Fibroblast of lung (primary cell): ENCODE data around the gene DDAH2. TPM values are rescaled to one million over a fixed set of nuclear protein-coding genes. Genes with fewer than 3 reads are reported as not detected.

Source experiments
- DNase-seq, 2 donors: peaks; one replicate each; pipeline versions ENCODE4 v3.0.0 to v3.0.0-alpha.2; 2010; ENCODE audit warnings: low read depth in 2 of 2
- H2AFZ ChIP-seq: 2 replicates; pipeline ENCODE4 v1.5.1; 2012; ENCODE audit warnings: low read length, control low read depth, inconsistent platforms
- H3K27ac ChIP-seq: 2 replicates; pipeline ENCODE4 v1.5.1; 2011; ENCODE audit warnings: low read length, control low read depth; ENCODE audit not compliant: insufficient read depth
- H3K27me3 ChIP-seq: 2 replicates; pipeline ENCODE4 v1.5.1; 2011; ENCODE audit warnings: mild to moderate bottlenecking, low read length; ENCODE audit not compliant: control insufficient read depth, insufficient read depth
- H3K36me3 ChIP-seq: 2 replicates; pipeline ENCODE4 v1.5.1; 2011; ENCODE audit warnings: low read length; ENCODE audit not compliant: control insufficient read depth, insufficient read depth
- H3K4me1 ChIP-seq: 2 replicates; pipeline ENCODE4 v1.5.1; 2011; ENCODE audit warnings: low read length; ENCODE audit not compliant: control insufficient read depth, insufficient read depth; ENCODE audit errors: extremely low read depth
- H3K4me2 ChIP-seq: 2 replicates; pipeline ENCODE4 v1.5.1; 2011; ENCODE audit warnings: low read length, control low read depth; ENCODE audit not compliant: insufficient read depth; ENCODE audit errors: extremely low read depth
- H3K4me3 ChIP-seq, 4 experiments: fragments of 200-600 bp in 1 of 4; sonication (generic) in 1 of 4; replicated peaks in 1 of 4; 2 replicates each; pipeline ENCODE4 v1.5.1; 2011 to 2016; ENCODE audit warnings: low read length in 4 of 4, low read depth in 3 of 4, mild to moderate bottlenecking in 3 of 4, control low read depth in 2 of 4, inconsistent platforms in 1 of 4, mixed read lengths in 1 of 4; ENCODE audit not compliant: insufficient read depth in 1 of 4; ENCODE audit errors: control extremely low read depth in 1 of 4
- H3K79me2 ChIP-seq: 2 replicates; pipeline ENCODE4 v1.5.1; 2012; ENCODE audit warnings: mild to moderate bottlenecking, low read length, inconsistent platforms; ENCODE audit not compliant: control insufficient read depth, insufficient read depth
- H3K9ac ChIP-seq: 2 replicates; pipeline ENCODE4 v1.5.1; 2011; ENCODE audit warnings: mild to moderate bottlenecking, low read length, control low read depth; ENCODE audit not compliant: insufficient read depth
- H3K9me3 ChIP-seq: 2 replicates; pipeline ENCODE4 v1.5.1; 2012; ENCODE audit warnings: low read depth, low read length; ENCODE audit not compliant: control insufficient read depth, insufficient read depth
- H4K20me1 ChIP-seq: 2 replicates; pipeline ENCODE4 v1.5.1; 2011; ENCODE audit warnings: low read length; ENCODE audit not compliant: control insufficient read depth, insufficient read depth; ENCODE audit errors: extremely low read depth
- CTCF ChIP-seq, 2 donors: IDR thresholded peaks in 1 of 2; conservative IDR thresholded peaks in 1 of 2; 1 replicate in 1 of 2; 2 replicates in 1 of 2; pipeline ENCODE4 v1.5.1; 2011 to 2012; ENCODE audit warnings: low read length in 2 of 2, control low read depth in 1 of 2, inconsistent platforms in 1 of 2, low read depth in 1 of 2, mild to moderate bottlenecking in 1 of 2
- EZH2 ChIP-seq: IDR thresholded peaks from 2 replicates; pipeline ENCODE4 v1.5.1; 2012; ENCODE audit warnings: low read length, control low read depth, mild to moderate bottlenecking; ENCODE audit errors: missing control alignments
- polyA plus RNA-seq, 2 donors: library from polyadenylated mRNA; depleted of rRNA in 1 of 2; stranded (reverse) in 1 of 2; unstranded in 1 of 2; fragments of >200 nt; gene quantifications; 2 replicates each; pipeline ENCODE4 v1.2.1, GENCODE V29; 2011 to 2012; ENCODE audit warnings: missing spikeins in 1 of 2
- total RNA-seq: library from RNA; depleted of rRNA; stranded (reverse); fragments of >200 nt; gene quantifications from 2 replicates; pipeline ENCODE4 v1.2.1, GENCODE V29; 2014

The DDAH2 gene
- total and polyA plus RNA-seq, 2 donors (not counting 1 experiment from before 2014, with no cell fraction given), result 42.5 to 119 TPM

DNA sequence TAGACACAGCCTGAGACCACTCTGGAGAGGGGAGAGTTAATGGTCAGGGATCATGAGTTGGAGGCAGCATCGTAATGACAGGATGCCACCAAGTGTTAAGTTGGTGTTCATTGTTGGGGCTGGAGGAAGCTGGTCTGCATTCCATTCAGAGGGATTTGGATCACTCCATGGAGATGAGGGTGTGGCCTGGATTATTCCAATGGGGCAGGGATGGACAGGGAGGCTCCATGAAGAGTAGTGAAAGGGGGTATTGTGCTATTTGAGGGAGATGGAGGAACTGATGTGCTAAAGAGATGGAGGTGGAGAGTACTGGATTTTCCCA is 34.5 kb upstream of the DDAH2 start:
- Histone ChIP-seq H2AFZ (no peak overlapping the region), H3K4me1 (peaks cover 4% of the 10 kb centered on the region), H3K9me3 (no peaks in the 10 kb centered on the region), H3K27me3 (no peaks in the 10 kb centered on the region), H3K9ac (no peak overlapping the region), H3K4me2 (no peak overlapping the region), H3K27ac (no peak overlapping the region), H3K79me2 (no peaks in the 10 kb centered on the region), H3K4me3 (no peak overlapping the region), H3K36me3 (peaks cover 5% of the 10 kb centered on the region), H4K20me1 (no peaks in the 10 kb centered on the region)
- peak; percentile 49 to 59 for DNase-seq
- TF ChIP-seq CTCF (conservative IDR thresholded peaks at IDR 0.05 in 1 of 2, IDR thresholded peaks at IDR 0.05 in 1 of 2; ENCODE audit: low read depth in 1 of 2, low read length in 2 of 2) (no peak), EZH2 (no peak)

DNA sequence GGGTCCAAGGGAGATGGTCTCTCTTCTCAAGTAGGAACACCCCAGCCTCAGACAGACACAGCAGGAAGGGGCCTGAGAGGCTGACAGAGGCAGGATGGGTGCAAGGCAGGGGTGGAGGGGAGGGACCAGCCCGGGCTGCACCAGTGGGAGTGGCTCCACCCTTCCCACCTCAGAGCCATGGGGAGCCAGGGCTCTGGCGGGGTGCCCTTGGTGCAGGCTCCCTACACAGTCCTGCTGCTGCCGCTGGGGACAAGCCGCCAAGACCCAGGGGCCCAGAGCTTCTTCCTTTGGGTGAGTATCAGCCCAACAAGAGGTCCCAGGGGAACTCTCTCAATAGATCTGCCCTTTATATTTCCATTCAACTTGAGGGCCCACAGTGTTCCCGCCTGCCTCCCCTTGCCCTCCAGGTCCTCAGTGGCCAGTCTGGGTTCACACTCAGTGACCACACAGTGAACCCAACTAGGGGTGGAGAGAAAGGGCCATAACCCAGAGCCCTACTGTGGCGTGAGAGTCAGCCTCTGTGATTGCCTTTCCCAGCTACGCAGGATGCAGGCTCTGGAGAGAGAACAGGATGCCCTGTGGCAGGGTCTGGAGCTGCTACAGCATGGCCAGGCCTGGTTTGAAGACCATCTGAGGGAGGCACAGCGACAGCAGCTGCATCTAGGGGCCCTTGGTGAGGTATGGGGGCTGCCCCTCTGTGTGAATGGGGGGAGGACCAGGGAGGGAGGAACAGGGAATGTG is 33.9 kb upstream of the DDAH2 start:
- H3K4me1 ChIP-seq, result peaks cover 4% of the 10 kb centered on the region
- no peak overlapping the region for H3K27ac ChIP-seq
- no peak for DNase-seq
- H3K9me3 ChIP-seq, result no peaks in the 10 kb centered on the region
- no peak overlapping the region for H2AFZ ChIP-seq
- H3K27me3 ChIP-seq, result no peaks in the 10 kb centered on the region
- H3K4me2 ChIP-seq, result no peak overlapping the region
- H3K79me2 ChIP-seq, result no peaks in the 10 kb centered on the region
- no peaks in the 10 kb centered on the region for H4K20me1 ChIP-seq
- TF ChIP-seq EZH2 (no peak), CTCF (conservative IDR thresholded peaks at IDR 0.05 in 1 of 2, IDR thresholded peaks at IDR 0.05 in 1 of 2; ENCODE audit: low read depth in 1 of 2, low read length in 2 of 2) (no peak)
- H3K9ac ChIP-seq, result no peak overlapping the region
- no peak overlapping the region for H3K4me3 ChIP-seq
- peaks cover 7% of the 10 kb centered on the region for H3K36me3 ChIP-seq

- no peak within 1 kb of the TSS for H3K4me3 ChIP-seq
- no peak within 1 kb of the TSS for H3K9ac ChIP-seq
- no peaks in the 10 kb centered on the region for H4K20me1 ChIP-seq
- no peaks in the 10 kb centered on the region for H3K9me3 ChIP-seq
- no peak within 1 kb of the TSS for H2AFZ ChIP-seq
- peaks cover 4% of the 10 kb centered on the region for H3K4me1 ChIP-seq
- DNase-seq, result no peak
- H3K4me2 ChIP-seq, result no peak within 1 kb of the TSS
- peaks cover 7% of the 10 kb centered on the region for H3K36me3 ChIP-seq
- TF ChIP-seq CTCF (conservative IDR thresholded peaks at IDR 0.05 in 1 of 2, IDR thresholded peaks at IDR 0.05 in 1 of 2; ENCODE audit: low read depth in 1 of 2, low read length in 2 of 2), result no peak
- TF ChIP-seq EZH2, result no peak
- no peaks in the 10 kb centered on the region for H3K79me2 ChIP-seq
- H3K27me3 ChIP-seq, result no peaks in the 10 kb centered on the region
- H3K27ac ChIP-seq, result no peak within 1 kb of the TSS
Observed at GRCh38 chr6:31762356-31762755, 33.3 kb upstream of the DDAH2 start, which contains the start of gene SAPCD1. Gene SAPCD1, plus strand, starts transcription at chr6:31762656. Its CDS starts 399 bp downstream, at chr6:31763055.
